Prostate gland (tissue), 2 donors: ENCODE results near the gene TACC2. TPM values are rescaled to one million over a fixed set of nuclear protein-coding genes. Genes with fewer than 3 reads are reported as not detected.

Experiments used
- DNase-seq: peaks from one replicate; pipeline ENCODE4 v3.0.0-alpha.2; 2019; ENCODE audit warnings: low spot score
- H3K27ac ChIP-seq, 2 donors: fragments of 200-600 bp; sonication (generic); 2 replicates each; pipeline ENCODE4 v1.5.1; 2017 to 2019
- H3K27me3 ChIP-seq: fragments of 200-600 bp; sonication (generic); replicated peaks from 2 replicates; pipeline ENCODE4 v1.5.1; 2019; ENCODE audit not compliant: insufficient read depth
- H3K36me3 ChIP-seq, 2 donors: fragments of 200-600 bp; sonication (generic); 1 replicate in 1 of 2; 2 replicates in 1 of 2; pipeline versions ENCODE4 v1.5.1 to v1.8.1; 2017 to 2019
- H3K4me1 ChIP-seq: fragments of 200-600 bp; sonication (generic); replicated peaks from 2 replicates; pipeline ENCODE4 v1.5.1; 2019
- H3K4me3 ChIP-seq, 2 donors: fragments of 200-600 bp; sonication (generic); 2 replicates each; pipeline ENCODE4 v1.5.1; 2017 to 2019
- H3K9me3 ChIP-seq: fragments of 200-600 bp; sonication (generic); 2 replicates; pipeline ENCODE4 v1.5.1; 2017
- POLR2A ChIP-seq: fragments of 450-650 bp; IDR thresholded peaks from one replicate; pipeline ENCODE4 v1.6.1; 2016; ENCODE audit warnings: antibody characterized with exemption, mild to moderate bottlenecking
- POLR2AphosphoS5 ChIP-seq: sonication (generic); formaldehyde crosslinking; IDR thresholded peaks from one replicate; pipeline ENCODE4 v1.6.1; 2017; ENCODE audit warnings: antibody characterized with exemption
- WGBS: methylation state at CpG from one replicate; pipeline ENCODE4 v1.1.5; 2018; 5-methylcytosine and 5-hydroxymethylcytosine counted together
- intact Hi-C: fragments of 100-400 bp; cut with DNase I; formaldehyde crosslinking; loops from one replicate; pipeline ENCODE4 v1.14.2; 2022
- total RNA-seq, 2 donors: library from RNA; depleted of rRNA; stranded (reverse); fragments of >200 nt; gene quantifications; one replicate each; pipeline ENCODE4 v1.1.0, GENCODE V29; 2016
- TF ChIP-seq, protein P1 (sequence below), 4 experiments: fragments of 200-600 bp in 2 of 4; fragments of 450-650 bp in 2 of 4; sonication (generic) in 2 of 4; IDR thresholded peaks; 1 replicate in 3 of 4; 2 replicates in 1 of 4; pipeline ENCODE4 v1.5.1; 2016 to 2019; ENCODE audit warnings: antibody characterized with exemption in 4 of 4, mild to moderate bottlenecking in 2 of 4, moderate library complexity in 2 of 4

Gene TACC2
- total RNA-seq, 2 donors from 2014 or later: 101 to 140 TPM

DNA sequence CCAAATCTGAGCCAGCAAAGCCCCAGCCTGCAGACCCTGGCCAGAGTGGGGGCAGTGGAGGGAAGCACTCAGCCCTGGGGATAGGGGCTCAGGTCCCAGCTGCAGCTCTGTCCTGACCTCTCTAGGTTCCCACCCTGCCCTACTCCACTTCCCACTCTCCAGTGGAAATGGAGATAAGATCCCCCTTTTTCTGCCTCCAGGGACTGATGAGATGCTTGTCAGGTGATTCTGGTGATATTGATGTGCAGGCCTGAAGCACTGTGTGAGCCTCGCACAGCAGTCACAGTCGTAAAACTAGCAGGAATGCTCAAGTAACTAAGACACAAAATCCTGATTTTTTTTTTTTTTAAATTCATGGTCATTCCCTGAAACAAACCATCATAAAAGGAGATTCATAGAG is 227.1 kb downstream of the TACC2 start:
- no peak overlapping the region for H3K4me3 ChIP-seq
- WGBS: 71% methylated on average over 2 of the region's 2 CpGs
- H3K27ac ChIP-seq: no peak overlapping the region
- intact Hi-C loops: no loop called here
- TF ChIP-seq, protein P1, sequence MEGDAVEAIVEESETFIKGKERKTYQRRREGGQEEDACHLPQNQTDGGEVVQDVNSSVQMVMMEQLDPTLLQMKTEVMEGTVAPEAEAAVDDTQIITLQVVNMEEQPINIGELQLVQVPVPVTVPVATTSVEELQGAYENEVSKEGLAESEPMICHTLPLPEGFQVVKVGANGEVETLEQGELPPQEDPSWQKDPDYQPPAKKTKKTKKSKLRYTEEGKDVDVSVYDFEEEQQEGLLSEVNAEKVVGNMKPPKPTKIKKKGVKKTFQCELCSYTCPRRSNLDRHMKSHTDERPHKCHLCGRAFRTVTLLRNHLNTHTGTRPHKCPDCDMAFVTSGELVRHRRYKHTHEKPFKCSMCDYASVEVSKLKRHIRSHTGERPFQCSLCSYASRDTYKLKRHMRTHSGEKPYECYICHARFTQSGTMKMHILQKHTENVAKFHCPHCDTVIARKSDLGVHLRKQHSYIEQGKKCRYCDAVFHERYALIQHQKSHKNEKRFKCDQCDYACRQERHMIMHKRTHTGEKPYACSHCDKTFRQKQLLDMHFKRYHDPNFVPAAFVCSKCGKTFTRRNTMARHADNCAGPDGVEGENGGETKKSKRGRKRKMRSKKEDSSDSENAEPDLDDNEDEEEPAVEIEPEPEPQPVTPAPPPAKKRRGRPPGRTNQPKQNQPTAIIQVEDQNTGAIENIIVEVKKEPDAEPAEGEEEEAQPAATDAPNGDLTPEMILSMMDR (IDR thresholded peaks at IDR 0.05): no peak
- TF ChIP-seq POLR2A (no peak), POLR2AphosphoS5 (no peak)
- H3K4me1 ChIP-seq: no peaks in the 10 kb centered on the region
- no peak for DNase-seq
- H3K36me3 ChIP-seq: peaks cover 0 to 7% of the 10 kb centered on the region in 2 donors
- no peaks in the 10 kb centered on the region for H3K9me3 ChIP-seq
- H3K27me3 ChIP-seq: no peaks in the 10 kb centered on the region

DNA sequence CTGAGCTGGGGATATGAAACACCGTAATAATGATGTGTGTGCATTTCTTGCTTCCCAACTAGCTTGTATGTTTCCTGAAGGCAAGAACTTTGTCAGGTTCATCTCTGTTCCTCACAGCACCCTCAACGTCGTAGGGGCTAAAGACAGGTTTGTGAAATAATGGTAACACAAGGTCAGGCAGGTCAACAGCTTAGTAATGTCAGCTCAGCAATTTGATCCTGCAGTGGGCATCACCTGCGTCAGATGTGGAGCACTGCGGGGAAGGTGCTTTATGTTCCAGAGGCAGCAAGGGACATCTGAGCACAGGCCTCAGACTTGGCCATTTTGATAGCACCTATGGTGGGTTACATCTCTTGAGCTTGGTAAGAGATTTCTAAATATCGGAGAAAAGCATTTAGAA is 230.4 kb downstream of the TACC2 start:
- H3K9me3 ChIP-seq: no peaks in the 10 kb centered on the region
- intact Hi-C loops: no loop called here
- peaks cover 0 to 6% of the 10 kb centered on the region in 2 donors for H3K36me3 ChIP-seq
- WGBS: 91% methylated on average over 6 of the region's 6 CpGs
- H3K4me3 ChIP-seq: no peak overlapping the region
- no peak overlapping the region for H3K27ac ChIP-seq
- DNase-seq: no peak
- H3K4me1 ChIP-seq: no peaks in the 10 kb centered on the region
- TF ChIP-seq POLR2A (no peak), POLR2AphosphoS5 (no peak)
- TF ChIP-seq, protein P1 (IDR thresholded peaks at IDR 0.05): no peak
- no peaks in the 10 kb centered on the region for H3K27me3 ChIP-seq

DNA sequence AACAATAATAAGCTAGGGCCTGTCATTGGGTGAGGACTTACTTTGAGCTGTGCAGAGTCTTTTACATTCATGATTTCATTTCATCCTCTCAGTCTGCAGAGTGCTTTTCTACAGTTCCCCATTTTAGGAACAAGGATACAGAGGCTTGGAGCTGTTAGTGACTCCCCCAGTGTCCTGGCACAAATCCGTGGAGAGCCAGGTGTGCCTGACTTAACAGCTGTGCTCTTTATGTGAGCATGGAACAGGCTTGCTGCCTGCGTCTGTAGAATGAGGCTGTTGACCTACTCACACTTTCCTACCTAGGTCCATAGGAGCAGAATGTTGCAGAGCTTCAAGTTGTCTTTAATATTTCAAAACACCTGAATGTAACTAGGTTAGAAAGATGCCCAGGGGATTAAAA is 231.8 kb downstream of the TACC2 start:
- H3K36me3 ChIP-seq: peaks cover 0 to 9% of the 10 kb centered on the region in 2 donors
- intact Hi-C loops: no loop called here
- WGBS: 70% methylated on average over 2 of the region's 2 CpGs

DNA sequence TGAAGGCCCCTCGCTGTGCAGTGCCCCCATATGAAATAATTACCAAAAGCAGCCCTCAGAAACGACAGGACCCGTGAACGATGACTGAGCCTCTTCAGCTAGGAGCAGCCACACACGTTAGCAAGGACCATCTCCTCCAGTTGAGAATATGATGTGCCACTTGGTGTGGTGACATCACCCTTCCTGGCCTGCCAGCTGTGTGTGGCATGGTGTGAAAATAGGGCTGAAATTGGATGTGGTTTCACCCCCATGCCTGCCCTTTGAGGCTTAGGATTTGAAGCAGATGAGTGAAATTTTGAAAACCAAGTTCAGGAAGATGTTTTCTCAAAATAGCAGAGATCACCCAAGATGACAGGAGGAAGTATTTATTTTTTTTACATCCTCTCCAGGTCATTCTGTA is 233.0 kb downstream of the TACC2 start:
- H3K4me3 ChIP-seq: no peak overlapping the region
- intact Hi-C loops: no loop called here
- no peaks in the 10 kb centered on the region for H3K9me3 ChIP-seq
- WGBS: 83% methylated on average over 4 of the region's 5 CpGs
- H3K27me3 ChIP-seq: no peaks in the 10 kb centered on the region
- TF ChIP-seq, protein P1 (IDR thresholded peaks at IDR 0.05): no peak
- TF ChIP-seq POLR2A (no peak), POLR2AphosphoS5 (no peak)
- DNase-seq: no peak
- H3K4me1 ChIP-seq: no peaks in the 10 kb centered on the region
- no peak overlapping the region for H3K27ac ChIP-seq
- peaks cover 0 to 9% of the 10 kb centered on the region in 2 donors for H3K36me3 ChIP-seq

More for the DNA sequence above, 231.8 kb downstream of the TACC2 start:
- no peaks in the 10 kb centered on the region for H3K9me3 ChIP-seq
- no peaks in the 10 kb centered on the region for H3K4me1 ChIP-seq
- TF ChIP-seq POLR2A (no peak), POLR2AphosphoS5 (no peak)
- TF ChIP-seq, protein P1 (IDR thresholded peaks at IDR 0.05): no peak
- no peak overlapping the region for H3K27ac ChIP-seq
- H3K27me3 ChIP-seq: no peaks in the 10 kb centered on the region
- H3K4me3 ChIP-seq: no peak overlapping the region
- no peak for DNase-seq

DNA sequence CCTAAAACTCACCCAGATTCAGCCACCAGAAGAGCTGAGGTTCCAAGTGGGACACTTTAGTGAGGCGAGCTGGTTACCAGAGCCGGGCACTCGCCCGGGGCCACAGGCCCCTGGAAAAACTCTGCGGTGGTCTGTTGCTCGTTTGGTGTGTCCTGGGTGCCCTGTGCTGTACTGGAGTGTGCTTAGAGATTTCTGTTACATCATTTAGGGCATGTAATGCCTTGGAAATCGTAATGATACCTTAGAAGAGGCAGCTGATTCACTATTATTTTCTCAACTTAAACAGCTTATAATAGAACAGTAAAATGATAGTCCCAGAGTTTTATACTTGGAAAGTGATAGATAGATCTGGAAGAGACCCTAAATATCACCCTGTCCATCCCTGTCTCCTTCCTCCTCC is 233.7 kb downstream of the TACC2 start:
- H3K9me3 ChIP-seq: no peaks in the 10 kb centered on the region
- no peaks in the 10 kb centered on the region for H3K27me3 ChIP-seq
- no peak for DNase-seq
- WGBS: 92% methylated on average over 7 of the region's 7 CpGs
- no peaks in the 10 kb centered on the region for H3K4me1 ChIP-seq
- H3K27ac ChIP-seq: no peak overlapping the region
- TF ChIP-seq POLR2AphosphoS5: no peak
- TF ChIP-seq, protein P1 (IDR thresholded peaks at IDR 0.05): no peak
- no peak for TF ChIP-seq POLR2A
- peaks cover 0 to 9% of the 10 kb centered on the region in 2 donors for H3K36me3 ChIP-seq
- intact Hi-C loops: no loop called here
- H3K4me3 ChIP-seq: no peak overlapping the region
